ENCODE results near the gene REXO1.

REXO1 gene

DNA sequence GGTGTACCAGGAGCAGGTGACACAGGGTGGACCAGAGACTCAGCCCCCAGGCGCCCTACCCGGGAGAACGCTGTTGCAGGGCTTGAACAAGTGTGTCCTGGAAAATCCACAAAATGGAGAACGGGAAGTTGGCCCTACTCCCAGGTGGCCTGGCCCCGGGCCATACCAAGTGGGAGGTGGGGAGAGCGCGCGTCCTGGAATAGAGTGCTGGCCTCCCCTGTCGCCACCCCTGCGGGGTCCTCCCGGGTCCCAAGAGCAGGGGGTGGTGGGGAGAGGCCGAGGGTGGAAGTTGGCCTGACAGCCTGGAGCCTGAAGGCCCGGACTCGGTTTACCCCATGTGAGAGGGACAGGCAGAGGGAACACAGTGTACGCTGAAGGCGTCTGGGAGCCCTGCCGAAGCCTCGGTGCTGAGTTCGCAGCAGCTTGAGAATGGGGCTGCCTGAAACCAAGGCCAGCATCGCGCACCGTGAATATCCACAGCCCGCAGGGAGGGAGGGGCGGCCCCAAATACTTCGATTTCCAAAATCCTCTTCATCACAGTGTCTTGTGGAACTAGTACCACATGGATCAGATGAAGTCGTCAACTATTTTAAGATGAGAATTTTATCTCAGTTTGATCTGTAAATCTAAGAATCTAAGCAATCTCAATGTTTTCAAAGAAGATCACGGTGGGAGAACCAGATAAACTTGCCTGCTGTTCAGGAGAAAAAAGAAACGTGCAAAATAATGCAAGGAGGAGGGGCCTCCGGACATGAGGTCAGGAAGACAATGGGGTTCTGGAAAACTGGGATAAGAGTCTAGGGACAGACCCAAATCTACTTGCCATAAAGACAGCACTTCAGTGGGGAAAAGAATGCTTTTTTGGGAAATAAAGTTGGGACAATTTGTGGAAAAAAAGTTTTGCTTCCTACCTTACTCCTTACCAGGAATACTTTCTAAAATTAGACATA lies 25.5 kb upstream of the REXO1 start:
- TF ChIP-seq CTCF (IDR thresholded peaks at IDR 0.05; ENCODE audit: low read depth, low read length, missing control alignments), result no peak
- no peak for DNase-seq (ENCODE audit: extremely low read depth, low read depth)
- peak overlapping the region; percentile 52 for H3K4me3 ChIP-seq (replicated peaks; ENCODE audit: low read depth, low read length)

GRCh38 chr19:1872807-1873523 lies 24.7 kb upstream of the REXO1 start:
- H3K4me3 ChIP-seq (replicated peaks; ENCODE audit: low read depth, low read length), result no peak overlapping the region
- no peak for TF ChIP-seq CTCF (IDR thresholded peaks at IDR 0.05; ENCODE audit: low read depth, low read length, missing control alignments)
- DNase-seq (ENCODE audit: extremely low read depth, low read depth), result no peak

GRCh38 chr19:1871630-1872029 lies 23.3 kb upstream of the REXO1 start:
- no peak for TF ChIP-seq CTCF (IDR thresholded peaks at IDR 0.05; ENCODE audit: low read depth, low read length, missing control alignments)
- H3K4me3 ChIP-seq (replicated peaks; ENCODE audit: low read depth, low read length), result no peak overlapping the region
- DNase-seq (ENCODE audit: extremely low read depth, low read depth), result no peak

DNA sequence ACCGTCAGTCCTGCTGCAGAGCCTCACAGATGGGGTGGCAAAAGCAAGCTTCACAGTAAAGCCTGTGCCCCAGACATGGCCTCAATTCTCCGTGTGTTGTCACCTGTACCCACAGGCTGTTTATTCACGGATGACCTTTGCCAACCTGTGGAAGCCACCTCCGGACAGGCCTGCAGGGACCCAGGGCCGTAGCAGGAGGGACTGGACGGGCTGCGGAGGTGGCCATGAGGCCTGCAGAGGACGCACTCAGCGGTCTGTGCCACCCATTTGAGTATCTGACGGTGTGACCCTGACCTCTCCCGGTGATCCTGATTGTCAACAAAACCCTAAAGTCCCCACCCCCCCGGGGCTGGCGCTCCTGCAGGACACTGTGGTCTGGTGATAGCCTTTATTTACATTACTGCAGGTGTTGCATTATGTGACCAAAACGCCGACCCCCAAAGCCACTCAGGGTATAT lies 22.9 kb upstream of the REXO1 start:
- no peak for TF ChIP-seq CTCF (IDR thresholded peaks at IDR 0.05; ENCODE audit: low read depth, low read length, missing control alignments)
- no peak overlapping the region for H3K4me3 ChIP-seq (replicated peaks; ENCODE audit: low read depth, low read length)
- DNase-seq (ENCODE audit: extremely low read depth, low read depth), result no peak

DNA sequence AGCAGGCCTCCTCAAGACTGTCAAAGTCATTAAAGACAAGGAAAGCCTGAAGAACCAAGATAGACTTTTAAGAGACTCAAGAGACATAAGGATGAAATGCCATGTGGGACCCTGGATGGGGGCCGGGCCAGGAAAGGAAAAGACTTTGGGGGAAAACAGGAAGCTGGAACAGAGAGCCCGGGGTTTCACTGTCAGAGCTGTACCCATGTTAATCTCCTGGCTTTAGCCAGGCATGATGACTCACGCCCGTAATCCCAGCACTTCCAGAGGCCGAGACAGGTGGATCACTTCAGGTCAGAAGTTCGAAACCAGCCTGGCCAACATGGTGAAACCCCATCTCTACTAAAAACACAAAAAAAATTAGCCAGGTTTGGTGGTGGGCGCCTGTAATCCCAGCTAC lies 20.7 kb upstream of the REXO1 start:
- no peak for TF ChIP-seq CTCF (IDR thresholded peaks at IDR 0.05; ENCODE audit: low read depth, low read length, missing control alignments)
- DNase-seq (ENCODE audit: extremely low read depth, low read depth), result no peak
- H3K4me3 ChIP-seq (replicated peaks; ENCODE audit: low read depth, low read length), result no peak overlapping the region

DNA sequence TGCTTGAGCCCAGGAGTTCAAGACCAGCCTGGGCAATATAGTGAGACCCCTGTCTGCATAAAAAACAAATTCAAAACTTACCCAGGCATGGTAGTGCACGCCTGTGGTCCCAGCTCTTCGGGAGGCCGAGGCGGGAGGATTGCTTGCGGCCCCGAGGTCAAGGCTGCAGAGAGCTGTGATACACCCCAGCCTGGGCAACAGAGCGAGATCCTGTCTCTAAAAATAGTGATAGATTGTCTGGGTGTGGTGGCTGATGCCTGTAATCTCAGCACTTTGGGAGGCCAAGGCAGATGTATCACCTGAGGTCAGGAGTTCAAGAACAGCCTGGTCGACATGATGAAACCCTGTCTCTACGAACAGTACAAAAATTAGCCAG lies 19.1 kb upstream of the REXO1 start:
- no peak for TF ChIP-seq CTCF (IDR thresholded peaks at IDR 0.05; ENCODE audit: low read depth, low read length, missing control alignments)
- H3K4me3 ChIP-seq (replicated peaks; ENCODE audit: low read depth, low read length), result no peak overlapping the region
- DNase-seq (ENCODE audit: extremely low read depth, low read depth), result no peak

Data from HFF-Myc (cell line).